Astrocyte (in vitro differentiated cells and primary cell): ENCODE measurements around the gene SNTN. TPM values are rescaled to one million over a fixed set of nuclear protein-coding genes. Genes with fewer than 3 reads are reported as not detected.

Experiments used
- DNase-seq: peaks from one replicate; pipeline ENCODE4 v3.0.0-alpha.2; 2010; ENCODE audit warnings: low read depth
- FAIRE-seq: peaks from 2 replicates; lab custom pipeline; 2011; peaks lifted over from hg19 to GRCh38; lab: Jason Lieb, UNC
- H2AFZ ChIP-seq: 2 replicates; pipeline ENCODE4 v1.6.0; 2012; ENCODE audit warnings: low read depth, low read length, inconsistent platforms
- H3K27ac ChIP-seq: 2 replicates; pipeline ENCODE4 v1.5.1; 2011; ENCODE audit warnings: low read depth, low read length, inconsistent platforms
- H3K27me3 ChIP-seq: 2 replicates; pipeline ENCODE4 v1.6.0; 2011; ENCODE audit warnings: low read length, inconsistent platforms; ENCODE audit not compliant: insufficient read depth
- H3K36me3 ChIP-seq: 2 replicates; pipeline ENCODE4 v1.5.1; 2011; ENCODE audit warnings: low read length, inconsistent platforms; ENCODE audit not compliant: insufficient read depth
- H3K4me1 ChIP-seq: 2 replicates; pipeline ENCODE4 v1.5.1; 2011; ENCODE audit warnings: low read length, inconsistent platforms; ENCODE audit not compliant: insufficient read depth
- H3K4me2 ChIP-seq: 2 replicates; pipeline ENCODE4 v1.6.0; 2012; ENCODE audit warnings: low read length, inconsistent platforms
- H3K4me3 ChIP-seq: 2 replicates; pipeline ENCODE4 v1.5.1; 2011; ENCODE audit warnings: low read depth, mild to moderate bottlenecking, low read length, inconsistent platforms; ENCODE audit not compliant: insufficient read depth
- H3K79me2 ChIP-seq: 2 replicates; pipeline ENCODE4 v1.6.0; 2012; ENCODE audit warnings: mild to moderate bottlenecking, low read length, inconsistent platforms; ENCODE audit not compliant: insufficient read depth
- H3K9ac ChIP-seq: 2 replicates; pipeline ENCODE4 v1.6.0; 2012; ENCODE audit warnings: mild to moderate bottlenecking, low read length, inconsistent platforms
- H3K9me3 ChIP-seq: 2 replicates; pipeline ENCODE4 v1.5.1; 2012; ENCODE audit warnings: low read depth, mild to moderate bottlenecking, low read length, inconsistent platforms; ENCODE audit not compliant: insufficient read depth
- H4K20me1 ChIP-seq: 2 replicates; pipeline ENCODE4 v1.6.0; 2012; ENCODE audit warnings: low read length, inconsistent platforms; ENCODE audit not compliant: insufficient read depth
- H3K27ac Mint-ChIP-seq: one replicate; pipeline ENCODE4 v1.8.0; 2021; ENCODE audit warnings: mild to moderate bottlenecking, mixed read lengths; ENCODE audit not compliant: unreplicated experiment
- H3K27me3 Mint-ChIP-seq: one replicate; pipeline ENCODE4 v1.8.0; 2021; ENCODE audit warnings: low read depth, mixed read lengths; ENCODE audit not compliant: unreplicated experiment
- H3K36me3 Mint-ChIP-seq: one replicate; pipeline ENCODE4 v1.8.0; 2021; ENCODE audit warnings: low read depth, mixed read lengths; ENCODE audit not compliant: unreplicated experiment
- H3K4me1 Mint-ChIP-seq: one replicate; pipeline ENCODE4 v1.8.0; 2021; ENCODE audit warnings: low read depth, mixed read lengths; ENCODE audit not compliant: unreplicated experiment
- H3K4me3 Mint-ChIP-seq: one replicate; pipeline ENCODE4 v1.8.0; 2021; ENCODE audit warnings: mild to moderate bottlenecking, moderate library complexity, mixed read lengths; ENCODE audit not compliant: unreplicated experiment
- H3K9me3 Mint-ChIP-seq: one replicate; pipeline ENCODE4 v1.8.0; 2021; ENCODE audit warnings: mild to moderate bottlenecking, mixed read lengths; ENCODE audit not compliant: unreplicated experiment
- EZH2 ChIP-seq: IDR thresholded peaks from 2 replicates; pipeline ENCODE4 v1.6.1; 2012; ENCODE audit warnings: mild to moderate bottlenecking, low read length, inconsistent platforms; ENCODE audit not compliant: insufficient read depth
- total RNA-seq: library from RNA; stranded (reverse); gene quantifications from 2 replicates; pipeline ENCODE4 v1.2.1, GENCODE V29; 2021
- TF ChIP-seq, protein P1 (sequence below): IDR thresholded peaks from 2 replicates; pipeline ENCODE4 v1.5.1; 2011; ENCODE audit warnings: low read depth, mild to moderate bottlenecking, inconsistent platforms, low read length, moderate library complexity; ENCODE audit not compliant: insufficient read depth

SNTN gene
- total RNA-seq, 1 donor from 2014 or later = not detected

DNA sequence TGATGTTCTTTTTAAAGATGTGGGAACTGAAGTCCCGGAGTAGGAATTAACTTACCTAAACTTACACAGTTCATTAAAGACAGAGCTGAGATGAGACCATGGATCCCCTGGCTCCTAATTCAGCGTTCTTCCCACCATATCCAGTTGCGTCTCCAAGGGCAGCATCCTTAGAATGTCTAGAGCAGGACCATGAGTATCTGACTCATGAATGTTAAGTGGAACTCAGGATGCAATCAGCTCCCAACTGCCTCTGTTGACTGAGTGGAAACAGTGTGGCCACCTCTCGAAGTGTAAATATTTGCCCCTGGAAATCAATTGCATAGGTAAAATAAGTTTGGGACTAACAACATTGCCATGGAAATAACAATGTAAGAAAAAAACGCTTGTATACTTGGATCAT, 2.5 kb downstream of the SNTN start:
- peaks cover 37% of the 10 kb centered on the region for H3K4me1 ChIP-seq
- H3K27ac Mint-ChIP-seq = peak overlapping the region; percentile 43
- peak overlapping the region; percentile 42 for H3K4me2 ChIP-seq
- H4K20me1 ChIP-seq = no peaks in the 10 kb centered on the region
- H2AFZ ChIP-seq = no peak overlapping the region
- no peaks in the 10 kb centered on the region for H3K9me3 ChIP-seq
- peak overlapping the region; percentile 55 for H3K9ac ChIP-seq
- no peaks in the 10 kb centered on the region for H3K36me3 Mint-ChIP-seq
- H3K27me3 ChIP-seq = no peaks in the 10 kb centered on the region
- FAIRE-seq = no peak
- H3K79me2 ChIP-seq = no peaks in the 10 kb centered on the region
- H3K9me3 Mint-ChIP-seq = peaks cover 1% of the 10 kb centered on the region
- H3K4me3 Mint-ChIP-seq = no peak overlapping the region
- peak; percentile 60 for DNase-seq
- no peaks in the 10 kb centered on the region for H3K36me3 ChIP-seq
- H3K4me3 ChIP-seq = no peak overlapping the region
- TF ChIP-seq EZH2 = no peak
- TF ChIP-seq, protein P1, sequence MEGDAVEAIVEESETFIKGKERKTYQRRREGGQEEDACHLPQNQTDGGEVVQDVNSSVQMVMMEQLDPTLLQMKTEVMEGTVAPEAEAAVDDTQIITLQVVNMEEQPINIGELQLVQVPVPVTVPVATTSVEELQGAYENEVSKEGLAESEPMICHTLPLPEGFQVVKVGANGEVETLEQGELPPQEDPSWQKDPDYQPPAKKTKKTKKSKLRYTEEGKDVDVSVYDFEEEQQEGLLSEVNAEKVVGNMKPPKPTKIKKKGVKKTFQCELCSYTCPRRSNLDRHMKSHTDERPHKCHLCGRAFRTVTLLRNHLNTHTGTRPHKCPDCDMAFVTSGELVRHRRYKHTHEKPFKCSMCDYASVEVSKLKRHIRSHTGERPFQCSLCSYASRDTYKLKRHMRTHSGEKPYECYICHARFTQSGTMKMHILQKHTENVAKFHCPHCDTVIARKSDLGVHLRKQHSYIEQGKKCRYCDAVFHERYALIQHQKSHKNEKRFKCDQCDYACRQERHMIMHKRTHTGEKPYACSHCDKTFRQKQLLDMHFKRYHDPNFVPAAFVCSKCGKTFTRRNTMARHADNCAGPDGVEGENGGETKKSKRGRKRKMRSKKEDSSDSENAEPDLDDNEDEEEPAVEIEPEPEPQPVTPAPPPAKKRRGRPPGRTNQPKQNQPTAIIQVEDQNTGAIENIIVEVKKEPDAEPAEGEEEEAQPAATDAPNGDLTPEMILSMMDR = no peak
- peaks cover 20% of the 10 kb centered on the region for H3K4me1 Mint-ChIP-seq
- H3K27me3 Mint-ChIP-seq = peaks cover 2% of the 10 kb centered on the region
- peak overlapping the region; percentile 89 for H3K27ac ChIP-seq

DNA sequence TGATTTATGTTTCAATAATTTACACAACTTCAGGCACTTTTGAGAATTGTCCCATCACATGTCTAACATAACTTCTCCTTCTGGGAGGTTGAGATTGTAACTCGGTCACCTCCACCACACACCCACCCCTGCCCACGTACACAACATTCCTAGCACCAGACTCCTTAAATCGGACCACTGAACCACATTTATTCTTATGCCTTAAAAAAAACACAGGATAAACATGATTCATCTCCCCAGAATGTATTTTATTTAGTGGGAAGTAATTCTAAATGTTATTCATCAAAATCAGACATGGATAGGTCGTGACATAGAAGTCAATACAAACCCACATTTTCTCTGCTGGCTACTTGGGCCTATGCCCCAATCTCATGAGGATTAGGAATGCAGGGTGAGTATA, 3.0 kb downstream of the SNTN start:
- peak overlapping the region; percentile 68 for H3K9ac ChIP-seq
- no peaks in the 10 kb centered on the region for H3K36me3 ChIP-seq
- peak; percentile 98 for DNase-seq

DNA sequence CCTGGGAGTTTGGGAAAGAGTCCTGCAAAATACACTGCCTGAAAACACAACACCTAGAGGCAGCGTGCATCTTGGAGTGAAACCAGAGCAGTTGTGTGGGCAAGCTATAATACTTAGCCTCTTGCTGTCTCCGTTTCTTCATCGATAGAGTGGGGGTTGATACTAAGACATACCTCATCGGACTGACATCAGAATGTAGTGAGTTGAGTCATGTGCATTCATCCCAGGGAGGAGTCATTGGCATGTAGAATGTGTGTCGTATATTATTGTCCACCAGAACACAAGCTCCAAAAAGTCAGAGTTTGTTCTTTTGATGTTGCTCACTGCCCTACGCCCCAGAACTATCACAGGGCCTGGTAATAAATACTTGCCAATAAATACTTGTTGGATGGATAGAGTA, 4.3 kb downstream of the SNTN start:
- DNase-seq = peak; percentile 93
- Mint-ChIP-seq H3K27ac (no peak overlapping the region), H3K27me3 (peaks cover 6% of the 10 kb centered on the region), H3K4me1 (peaks cover 20% of the 10 kb centered on the region), H3K4me3 (no peak overlapping the region), H3K36me3 (no peaks in the 10 kb centered on the region), H3K9me3 (peaks cover 1% of the 10 kb centered on the region)
- peak; percentile 82 for FAIRE-seq
- no peak for TF ChIP-seq EZH2
- TF ChIP-seq, protein P1 = no peak
- Histone ChIP-seq H3K36me3 (no peaks in the 10 kb centered on the region), H3K27me3 (no peaks in the 10 kb centered on the region), H2AFZ (peak overlapping the region; percentile 37), H3K4me2 (peak overlapping the region; percentile 70), H3K9me3 (no peaks in the 10 kb centered on the region), H3K9ac (peak overlapping the region; percentile 54), H3K4me1 (peaks cover 37% of the 10 kb centered on the region), H3K79me2 (no peaks in the 10 kb centered on the region), H4K20me1 (no peaks in the 10 kb centered on the region), H3K4me3 (no peak overlapping the region), H3K27ac (peak overlapping the region; percentile 89)

More for the DNA sequence above, 3.0 kb downstream of the SNTN start:
- H3K36me3 Mint-ChIP-seq = no peaks in the 10 kb centered on the region
- TF ChIP-seq, protein P1 = no peak
- TF ChIP-seq EZH2 = no peak
- H3K27me3 ChIP-seq = no peaks in the 10 kb centered on the region
- H2AFZ ChIP-seq = no peak overlapping the region
- H3K4me3 Mint-ChIP-seq = no peak overlapping the region
- peaks cover 37% of the 10 kb centered on the region for H3K4me1 ChIP-seq
- peaks cover 20% of the 10 kb centered on the region for H3K4me1 Mint-ChIP-seq
- peaks cover 6% of the 10 kb centered on the region for H3K27me3 Mint-ChIP-seq
- peak overlapping the region; percentile 70 for H3K27ac Mint-ChIP-seq
- peak; percentile 86 for FAIRE-seq
- peaks cover 1% of the 10 kb centered on the region for H3K9me3 Mint-ChIP-seq
- H3K9me3 ChIP-seq = no peaks in the 10 kb centered on the region
- no peaks in the 10 kb centered on the region for H4K20me1 ChIP-seq
- no peaks in the 10 kb centered on the region for H3K79me2 ChIP-seq
- peak overlapping the region; percentile 42 for H3K4me2 ChIP-seq
- H3K4me3 ChIP-seq = no peak overlapping the region
- peak overlapping the region; percentile 89 for H3K27ac ChIP-seq
